Activated T-cell treated with anti-CD3 and anti-CD28 coated beads, Interleukin-2, amount 50 U/mL, for 72 hours (primary cell): ENCODE results near the gene RANBP3. TPM values are rescaled to one million over a fixed set of nuclear protein-coding genes. Genes with fewer than 3 reads are reported as not detected.

ENCODE experiments used
- ATAC-seq, 2 donors: fragments of 150-1000 bp; cut with Tn5 transposase; replicated peaks in 1 of 2; 2 replicates each; pipeline ENCODE4 v1.10.0; 2021; ENCODE audit warnings: moderate library complexity in 2 of 2, mild to moderate bottlenecking in 1 of 2
- DNase-seq, 2 donors: peaks; one replicate each; pipeline ENCODE4 v3.0.0; 2021 to 2022; ENCODE audit warnings: mixed read lengths in 1 of 2
- H3K27ac Mint-ChIP-seq: one replicate; pipeline ENCODE4 v1.8.0; 2022; ENCODE audit warnings: mild to moderate bottlenecking, moderate library complexity, mixed read lengths
- H3K27me3 Mint-ChIP-seq: one replicate; pipeline ENCODE4 v1.8.0; 2022; ENCODE audit warnings: low read depth, mixed read lengths
- H3K36me3 Mint-ChIP-seq, 2 donors: one replicate each; pipeline ENCODE4 v1.8.0; 2022; ENCODE audit warnings: mixed read lengths in 2 of 2, mild to moderate bottlenecking in 1 of 2; ENCODE audit not compliant: insufficient read depth in 2 of 2
- H3K4me1 Mint-ChIP-seq: one replicate; pipeline ENCODE4 v1.8.0; 2022; ENCODE audit warnings: low read depth, mixed read lengths
- H3K4me3 Mint-ChIP-seq, 2 donors: one replicate each; pipeline ENCODE4 v1.8.0; 2022; ENCODE audit warnings: mild to moderate bottlenecking in 2 of 2, mixed read lengths in 2 of 2, moderate library complexity in 2 of 2
- H3K9me3 Mint-ChIP-seq, 2 donors: one replicate each; pipeline ENCODE4 v1.8.0; 2022; ENCODE audit warnings: mixed read lengths in 2 of 2
- total RNA-seq, 2 donors: library from RNA; stranded (reverse); gene quantifications; one replicate each; pipeline ENCODE4 v1.2.3, GENCODE V29; 2022

The RANBP3 gene
- total RNA-seq, 2 donors from 2014 or later = 89.2 to 108 TPM

GRCh38 chr19:5974721-5975387 lies 3.1 kb downstream of the RANBP3 start:
- H3K4me1 Mint-ChIP-seq = peaks cover 86% of the 10 kb centered on the region
- DNase-seq = peak; percentile 54 to 72

GRCh38 chr19:5973867-5974635 lies 3.9 kb downstream of the RANBP3 start:
- H3K4me3 Mint-ChIP-seq = peak overlapping the region; percentile 96 to 98
- peaks cover 13 to 15% of the 10 kb centered on the region in 2 donors for H3K36me3 Mint-ChIP-seq
- no peaks in the 10 kb centered on the region for H3K27me3 Mint-ChIP-seq
- peak overlapping the region; percentile 96 for H3K27ac Mint-ChIP-seq
- H3K9me3 Mint-ChIP-seq = no peaks in the 10 kb centered on the region
- DNase-seq = no peak
- peaks cover 79% of the 10 kb centered on the region for H3K4me1 Mint-ChIP-seq
- ATAC-seq = no peak

More at GRCh38 chr19:5974721-5975387, 3.1 kb downstream of the RANBP3 start:
- peak overlapping the region; percentile 96 for H3K27ac Mint-ChIP-seq
- ATAC-seq = peak; percentile 37 to 58
- H3K9me3 Mint-ChIP-seq = no peaks in the 10 kb centered on the region
- H3K4me3 Mint-ChIP-seq = peak overlapping the region; percentile 96 to 98
- no peaks in the 10 kb centered on the region for H3K27me3 Mint-ChIP-seq
- H3K36me3 Mint-ChIP-seq = peaks cover 13 to 15% of the 10 kb centered on the region in 2 donors

- H3K4me1 Mint-ChIP-seq = peaks cover 79% of the 10 kb centered on the region
- H3K4me3 Mint-ChIP-seq = no peak overlapping the region
- no peak overlapping the region for H3K27ac Mint-ChIP-seq
- peaks cover 13 to 15% of the 10 kb centered on the region in 2 donors for H3K36me3 Mint-ChIP-seq
- no peaks in the 10 kb centered on the region for H3K27me3 Mint-ChIP-seq
- ATAC-seq = no peak
- no peaks in the 10 kb centered on the region for H3K9me3 Mint-ChIP-seq
- DNase-seq = no peak
These were observed 4.6 kb downstream of the RANBP3 start for GRCh38 chr19:5973376-5973775.

- Mint-ChIP-seq H3K27me3 (no peaks in the 10 kb centered on the region), H3K9me3 (no peaks in the 10 kb centered on the region), H3K4me1 (peaks cover 86% of the 10 kb centered on the region), H3K36me3 (peaks cover 12% of the 10 kb centered on the region in 2 donors), H3K4me3 (no peak overlapping the region), H3K27ac (peak overlapping the region; percentile 2)
- DNase-seq (no peak), ATAC-seq (no peak)
These were observed 5.6 kb downstream of the RANBP3 start for GRCh38 chr19:5972355-5972731.

- Mint-ChIP-seq H3K4me3 (no peak overlapping the region), H3K36me3 (peaks cover 8% of the 10 kb centered on the region in 2 donors), H3K27ac (peak overlapping the region; percentile 2), H3K4me1 (peaks cover 89% of the 10 kb centered on the region), H3K9me3 (no peaks in the 10 kb centered on the region), H3K27me3 (no peaks in the 10 kb centered on the region)
- DNase-seq (no peak), ATAC-seq (no peak)
These were observed 6.1 kb downstream of the RANBP3 start for GRCh38 chr19:5971714-5972354.

GRCh38 chr19:5969476-5969875 lies 8.5 kb downstream of the RANBP3 start:
- Mint-ChIP-seq H3K27ac (no peak overlapping the region), H3K36me3 (peaks cover 1 to 7% of the 10 kb centered on the region in 2 donors), H3K4me1 (peaks cover 89% of the 10 kb centered on the region), H3K27me3 (no peaks in the 10 kb centered on the region), H3K9me3 (no peaks in the 10 kb centered on the region), H3K4me3 (no peak overlapping the region)
- ATAC-seq (no peak), DNase-seq (no peak)

- Mint-ChIP-seq H3K36me3 (peaks cover 1 to 6% of the 10 kb centered on the region in 2 donors), H3K4me1 (peaks cover 90% of the 10 kb centered on the region), H3K9me3 (no peaks in the 10 kb centered on the region), H3K27me3 (no peaks in the 10 kb centered on the region), H3K27ac (peak overlapping the region; percentile 43), H3K4me3 (peak overlapping the region; percentile 46 to 68)
- ATAC-seq (peak in 1 of 2 donors; percentile 33), DNase-seq (no peak)
These were observed 9.2 kb downstream of the RANBP3 start for GRCh38 chr19:5968431-5969373.

- peak overlapping the region; percentile 46 to 68 for H3K4me3 Mint-ChIP-seq
- peak overlapping the region; percentile 43 for H3K27ac Mint-ChIP-seq
- DNase-seq (peak; percentile 63 to 64), ATAC-seq (peak; percentile 71 to 82)
- H3K36me3 Mint-ChIP-seq = peaks cover 1 to 6% of the 10 kb centered on the region in 2 donors
- H3K9me3 Mint-ChIP-seq = no peaks in the 10 kb centered on the region
- H3K4me1 Mint-ChIP-seq = peaks cover 90% of the 10 kb centered on the region
- no peaks in the 10 kb centered on the region for H3K27me3 Mint-ChIP-seq
These were observed 9.9 kb downstream of the RANBP3 start for GRCh38 chr19:5967994-5968430.

GRCh38 chr19:5967571-5967970 lies 10.4 kb downstream of the RANBP3 start:
- H3K27me3 Mint-ChIP-seq = no peaks in the 10 kb centered on the region
- H3K4me1 Mint-ChIP-seq = peaks cover 90% of the 10 kb centered on the region
- no peak for ATAC-seq
- H3K4me3 Mint-ChIP-seq = peak overlapping the region; percentile 46 to 68
- DNase-seq = no peak
- H3K36me3 Mint-ChIP-seq = peaks cover 1 to 6% of the 10 kb centered on the region in 2 donors
- H3K9me3 Mint-ChIP-seq = no peaks in the 10 kb centered on the region
- peak overlapping the region; percentile 35 for H3K27ac Mint-ChIP-seq

- peak overlapping the region; percentile 96 for H3K27ac Mint-ChIP-seq
- no peak for ATAC-seq
- H3K9me3 Mint-ChIP-seq = no peaks in the 10 kb centered on the region
- peaks cover 1 to 9% of the 10 kb centered on the region in 2 donors for H3K36me3 Mint-ChIP-seq
- no peaks in the 10 kb centered on the region for H3K27me3 Mint-ChIP-seq
- H3K4me3 Mint-ChIP-seq = no peak overlapping the region
- no peak for DNase-seq
- H3K4me1 Mint-ChIP-seq = peaks cover 90% of the 10 kb centered on the region
These were observed 11.0 kb downstream of the RANBP3 start for GRCh38 chr19:5966941-5967340.

GRCh38 chr19:5966215-5966614 lies 11.7 kb downstream of the RANBP3 start:
- H3K4me3 Mint-ChIP-seq = peak overlapping the region in 1 of 2 donors; percentile 28
- ATAC-seq = no peak

GRCh38 chr19:5964816-5965565 lies 12.9 kb downstream of the RANBP3 start:
- ATAC-seq = no peak
- Mint-ChIP-seq H3K4me3 (no peak overlapping the region), H3K4me1 (peaks cover 93% of the 10 kb centered on the region), H3K27me3 (no peaks in the 10 kb centered on the region), H3K9me3 (no peaks in the 10 kb centered on the region), H3K27ac (peak overlapping the region; percentile 79), H3K36me3 (peaks cover 1 to 8% of the 10 kb centered on the region in 2 donors)
- no peak for DNase-seq

More at GRCh38 chr19:5966215-5966614, 11.7 kb downstream of the RANBP3 start:
- Mint-ChIP-seq H3K27me3 (no peaks in the 10 kb centered on the region), H3K4me1 (peaks cover 90% of the 10 kb centered on the region), H3K9me3 (no peaks in the 10 kb centered on the region), H3K36me3 (peaks cover 1 to 8% of the 10 kb centered on the region in 2 donors), H3K27ac (peak overlapping the region; percentile 96)
- no peak for DNase-seq
